ENCODE measurements around the gene SYNE1.
A peak's percentile ranks its signal among the peaks of the same experiment; 100 is the strongest.

SYNE1 gene

GRCh38 chr6:152301021-152301764 lies 336.0 kb downstream of the SYNE1 start:
- no peak for DNase-seq
- no peaks in the 10 kb centered on the region for H3K9me3 Mint-ChIP-seq
- H3K27me3 Mint-ChIP-seq (ENCODE audit: low read depth, poor library complexity) = peaks cover 10% of the 10 kb centered on the region
- peaks cover 32% of the 10 kb centered on the region for H3K4me1 Mint-ChIP-seq
- H3K27ac Mint-ChIP-seq = peak overlapping the region; percentile 92
- H3K4me3 Mint-ChIP-seq = peak overlapping the region; percentile 98
- no peaks in the 10 kb centered on the region for H3K36me3 Mint-ChIP-seq (ENCODE audit: low read depth)
- TF ChIP-seq CTCF (IDR thresholded peaks at IDR 0.05) = no peak

- TF ChIP-seq CTCF (IDR thresholded peaks at IDR 0.05) = no peak
- peaks cover 10% of the 10 kb centered on the region for H3K27me3 Mint-ChIP-seq (ENCODE audit: low read depth, poor library complexity)
- H3K36me3 Mint-ChIP-seq (ENCODE audit: low read depth) = no peaks in the 10 kb centered on the region
- H3K4me3 Mint-ChIP-seq = peak overlapping the region; percentile 98
- no peak overlapping the region for H3K27ac Mint-ChIP-seq
- no peaks in the 10 kb centered on the region for H3K9me3 Mint-ChIP-seq
- peaks cover 39% of the 10 kb centered on the region for H3K4me1 Mint-ChIP-seq
- DNase-seq = no peak
These were observed 336.6 kb downstream of the SYNE1 start for GRCh38 chr6:152300517-152300916.

- H3K4me1 Mint-ChIP-seq = peaks cover 43% of the 10 kb centered on the region
- no peak for TF ChIP-seq CTCF (IDR thresholded peaks at IDR 0.05)
- no peak for DNase-seq
- no peak overlapping the region for H3K27ac Mint-ChIP-seq
- no peaks in the 10 kb centered on the region for H3K9me3 Mint-ChIP-seq
- H3K36me3 Mint-ChIP-seq (ENCODE audit: low read depth) = no peaks in the 10 kb centered on the region
- H3K4me3 Mint-ChIP-seq = no peak overlapping the region
- peaks cover 4% of the 10 kb centered on the region for H3K27me3 Mint-ChIP-seq (ENCODE audit: low read depth, poor library complexity)
These were observed 338.1 kb downstream of the SYNE1 start for GRCh38 chr6:152298848-152299735.

GRCh38 chr6:152298055-152298647 lies 339.0 kb downstream of the SYNE1 start:
- no peak for TF ChIP-seq CTCF (IDR thresholded peaks at IDR 0.05)
- no peak overlapping the region for H3K27ac Mint-ChIP-seq

GRCh38 chr6:152296648-152297376 lies 340.4 kb downstream of the SYNE1 start:
- Mint-ChIP-seq H3K27me3 (ENCODE audit: low read depth, poor library complexity) (peaks cover 4% of the 10 kb centered on the region), H3K9me3 (no peaks in the 10 kb centered on the region), H3K4me3 (no peak overlapping the region), H3K27ac (peak overlapping the region; percentile 23), H3K36me3 (ENCODE audit: low read depth) (peaks cover 8% of the 10 kb centered on the region), H3K4me1 (peaks cover 40% of the 10 kb centered on the region)
- TF ChIP-seq CTCF (IDR thresholded peaks at IDR 0.05) = no peak
- DNase-seq = no peak

More at GRCh38 chr6:152298055-152298647, 339.0 kb downstream of the SYNE1 start:
- DNase-seq = no peak
- Mint-ChIP-seq H3K36me3 (ENCODE audit: low read depth) (peaks cover 7% of the 10 kb centered on the region), H3K9me3 (no peaks in the 10 kb centered on the region), H3K4me1 (peaks cover 43% of the 10 kb centered on the region), H3K27me3 (ENCODE audit: low read depth, poor library complexity) (peaks cover 4% of the 10 kb centered on the region), H3K4me3 (no peak overlapping the region)

Data from nephron progenitor cell (in vitro differentiated cells).